ENCODE measurements around the gene NFATC1. TPM values are rescaled to one million over a fixed set of nuclear protein-coding genes. Genes with fewer than 3 reads are reported as not detected.

The NFATC1 gene
- total RNA-seq, 4 donors from 2014 or later, result 0.79 to 4.8 (median 2.6) TPM

- peaks cover 0 to 68% (median 0%) of the 10 kb centered on the region in 4 donors for H3K27me3 ChIP-seq
- peaks cover 0 to 5% (median 0%) of the 10 kb centered on the region in 3 donors for H3K9me3 ChIP-seq
- no peak overlapping the region for H3K4me3 ChIP-seq
- peaks cover 4 to 16% (median 8%) of the 10 kb centered on the region in 3 donors for H3K4me1 ChIP-seq
- no peak for TF ChIP-seq CTCF (IDR thresholded peaks at IDR 0.05)
- no peaks in the 10 kb centered on the region for H3K36me3 ChIP-seq
- intact Hi-C loops (cut with DNase I), result no loop called here
- H3K27ac ChIP-seq, result no peak overlapping the region
- no peak for DNase-seq
- WGBS, 2 donors, result 93 to 98% methylated on average over 2 of the region's 2 CpGs
Measured at GRCh38 chr18:79542213-79542612, 146.5 kb downstream of the NFATC1 start.

GRCh38 chr18:79542876-79543750 is 147.4 kb downstream of the NFATC1 start:
- H3K36me3 ChIP-seq, result no peaks in the 10 kb centered on the region
- H3K27ac ChIP-seq, result no peak overlapping the region
- no peak overlapping the region for H3K4me3 ChIP-seq
- intact Hi-C loops (cut with DNase I), result no loop called here
- no peaks in the 10 kb centered on the region for H3K9me3 ChIP-seq
- no peak for DNase-seq
- TF ChIP-seq CTCF (IDR thresholded peaks at IDR 0.05) (no peak), POLR2A (IDR thresholded peaks at IDR 0.05) (no peak)
- peaks cover 4 to 16% (median 8%) of the 10 kb centered on the region in 3 donors for H3K4me1 ChIP-seq
- peaks cover 0 to 68% (median 0%) of the 10 kb centered on the region in 4 donors for H3K27me3 ChIP-seq
- WGBS, 2 donors, result 84 to 89% methylated on average over 3 to 5 of the region's 15 CpGs

GRCh38 chr18:79543861-79544385 is 148.2 kb downstream of the NFATC1 start:
- Histone ChIP-seq H3K9me3 (no peaks in the 10 kb centered on the region), H3K4me1 (peaks cover 4 to 16% (median 8%) of the 10 kb centered on the region in 3 donors), H3K4me3 (no peak overlapping the region), H3K27me3 (peaks cover 0 to 69% (median 0%) of the 10 kb centered on the region in 4 donors), H3K27ac (no peak overlapping the region), H3K36me3 (no peaks in the 10 kb centered on the region)
- 56% methylated on average over 4 of the region's 21 CpGs; no CpG with 5 or more reads in 1 of the 2 donors for WGBS, 2 donors
- TF ChIP-seq CTCF (IDR thresholded peaks at IDR 0.05) (no peak), POLR2A (IDR thresholded peaks at IDR 0.05) (no peak)
- DNase-seq, result no peak
- intact Hi-C loops (cut with DNase I), result no loop called here

- TF ChIP-seq CTCF (IDR thresholded peaks at IDR 0.05) (no peak), POLR2A (IDR thresholded peaks at IDR 0.05) (no peak)
- no peak for DNase-seq
- no peaks in the 10 kb centered on the region for H3K9me3 ChIP-seq
- no peak overlapping the region for H3K4me3 ChIP-seq
- intact Hi-C loops (cut with DNase I), result no loop called here
- peaks cover 4 to 16% (median 8%) of the 10 kb centered on the region in 3 donors for H3K4me1 ChIP-seq
- peaks cover 0 to 69% (median 0%) of the 10 kb centered on the region in 4 donors for H3K27me3 ChIP-seq
- 24% methylated on average over 4 of the region's 23 CpGs; no CpG with 5 or more reads in 1 of the 2 donors for WGBS, 2 donors
- H3K36me3 ChIP-seq, result no peaks in the 10 kb centered on the region
- H3K27ac ChIP-seq, result no peak overlapping the region
Measured at GRCh38 chr18:79544386-79544963, 148.7 kb downstream of the NFATC1 start.

- WGBS, 2 donors, result 75 to 80% methylated on average over 1 to 11 of the region's 20 CpGs
- Histone ChIP-seq H3K27ac (no peak overlapping the region), H3K27me3 (peaks cover 0 to 65% (median 0%) of the 10 kb centered on the region in 4 donors), H3K9me3 (no peaks in the 10 kb centered on the region), H3K4me3 (no peak overlapping the region), H3K36me3 (no peaks in the 10 kb centered on the region), H3K4me1 (peaks cover under 1 to 11% (median 6%) of the 10 kb centered on the region in 3 donors)
- intact Hi-C loops (cut with DNase I), result no loop called here
- no peak for DNase-seq
- TF ChIP-seq POLR2A (IDR thresholded peaks at IDR 0.05), result no peak
- no peak for TF ChIP-seq CTCF (IDR thresholded peaks at IDR 0.05)
Measured at GRCh38 chr18:79545255-79545654, 149.5 kb downstream of the NFATC1 start.

All from esophagus squamous epithelium (tissue), 5 donors.